ENCODE data around the gene HSPA1B. TPM values are rescaled to one million over a fixed set of nuclear protein-coding genes. Genes with fewer than 3 reads are reported as not detected.
"Not testable (repeated sequence)": the region's sequence is repeated elsewhere in the genome, so short reads cannot be mapped to it uniquely, and the experiment has no call there.

HSPA1B gene
- total and polyA plus RNA-seq, 12 donors, result 16.9 to 258 (median 153) TPM

DNA sequence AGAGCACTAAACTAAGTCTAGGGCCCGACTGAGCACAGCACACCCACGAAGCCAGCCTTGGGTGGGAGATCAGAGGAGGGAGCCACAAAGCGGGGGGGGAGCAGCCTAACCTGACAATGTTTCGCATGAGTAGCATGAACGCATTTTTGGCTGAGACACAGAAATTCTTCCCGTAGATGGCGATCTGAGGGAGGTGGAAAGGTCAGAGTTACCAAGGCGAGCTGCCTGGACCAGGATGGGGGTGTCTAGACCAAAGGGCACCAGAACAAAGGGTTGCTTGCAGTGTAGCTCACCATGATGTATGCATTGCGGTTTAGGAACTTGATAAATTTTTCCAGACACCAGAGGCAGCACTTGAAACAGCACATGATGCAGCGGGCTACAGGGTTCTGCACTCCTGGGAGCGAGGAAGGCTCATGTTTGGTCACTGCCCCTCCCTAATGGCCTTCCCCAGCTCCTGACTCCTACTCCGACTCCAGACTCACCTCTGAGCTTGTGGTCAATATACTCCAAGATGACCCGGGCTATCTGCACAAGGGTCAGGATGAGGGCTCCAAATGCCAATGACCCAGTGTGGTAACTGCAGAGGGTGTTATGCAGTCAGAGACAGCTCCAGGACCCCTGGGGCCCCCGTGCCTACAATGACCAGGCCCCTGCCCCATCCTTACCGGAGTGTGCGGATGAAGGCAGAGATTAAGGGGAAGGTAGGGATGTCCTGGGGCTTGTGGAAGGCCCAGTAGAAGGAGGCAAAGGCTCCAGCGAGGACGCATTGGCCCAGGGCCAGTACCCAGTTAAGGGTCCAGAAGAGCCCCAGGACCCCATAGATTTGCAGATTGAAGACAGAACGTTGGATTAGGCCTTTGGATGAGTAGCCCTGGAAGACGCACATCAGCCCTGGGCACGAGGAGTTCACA is 37.9 kb downstream of the HSPA1B start:
- ATAC-seq, result no peak
- no peak for DNase-seq
- Histone ChIP-seq H3K27ac (no peak overlapping the region), H3K36me3 (peaks cover 0 to 10% (median 2%) of the 10 kb centered on the region in 9 donors), H3K27me3 (no peaks in the 10 kb centered on the region), H3K4me1 (peaks cover 8 to 29% (median 21%) of the 10 kb centered on the region in 9 donors), H3K9me3 (no peaks in the 10 kb centered on the region), H3K4me3 (no peak overlapping the region)
- WGBS, 2 donors, result 83% methylated on average over 21 of the region's 21 CpGs
- TF ChIP-seq, protein P1, sequence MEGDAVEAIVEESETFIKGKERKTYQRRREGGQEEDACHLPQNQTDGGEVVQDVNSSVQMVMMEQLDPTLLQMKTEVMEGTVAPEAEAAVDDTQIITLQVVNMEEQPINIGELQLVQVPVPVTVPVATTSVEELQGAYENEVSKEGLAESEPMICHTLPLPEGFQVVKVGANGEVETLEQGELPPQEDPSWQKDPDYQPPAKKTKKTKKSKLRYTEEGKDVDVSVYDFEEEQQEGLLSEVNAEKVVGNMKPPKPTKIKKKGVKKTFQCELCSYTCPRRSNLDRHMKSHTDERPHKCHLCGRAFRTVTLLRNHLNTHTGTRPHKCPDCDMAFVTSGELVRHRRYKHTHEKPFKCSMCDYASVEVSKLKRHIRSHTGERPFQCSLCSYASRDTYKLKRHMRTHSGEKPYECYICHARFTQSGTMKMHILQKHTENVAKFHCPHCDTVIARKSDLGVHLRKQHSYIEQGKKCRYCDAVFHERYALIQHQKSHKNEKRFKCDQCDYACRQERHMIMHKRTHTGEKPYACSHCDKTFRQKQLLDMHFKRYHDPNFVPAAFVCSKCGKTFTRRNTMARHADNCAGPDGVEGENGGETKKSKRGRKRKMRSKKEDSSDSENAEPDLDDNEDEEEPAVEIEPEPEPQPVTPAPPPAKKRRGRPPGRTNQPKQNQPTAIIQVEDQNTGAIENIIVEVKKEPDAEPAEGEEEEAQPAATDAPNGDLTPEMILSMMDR (IDR thresholded peaks at IDR 0.05), result no peak
- intact Hi-C loops (cut with DNase I), result loop anchor here in 1 of 10 donors (10.0 kb wide), 1 partner anchor 181 kb away; the partner anchor contains the start of gene LY6G5C

DNA sequence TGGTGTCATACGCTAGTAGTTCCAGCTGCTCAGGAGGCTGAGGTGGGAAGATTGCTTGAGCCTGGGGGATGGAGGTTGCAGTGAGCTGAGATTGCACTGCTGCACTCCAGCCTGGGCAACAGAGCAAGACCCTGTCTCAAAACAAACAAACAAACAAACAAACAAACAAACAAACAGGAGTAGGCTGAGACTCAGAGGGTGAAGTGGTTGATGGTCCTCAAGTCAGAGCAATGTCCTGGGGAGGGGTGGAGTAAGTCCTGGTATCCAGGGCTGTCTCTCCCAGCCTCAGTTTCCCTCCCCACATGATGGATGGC is 41.1 kb downstream of the HSPA1B start:
- not testable (repeated sequence) for H3K9me3 ChIP-seq, ATAC-seq, H3K27me3 ChIP-seq, H3K4me1 ChIP-seq, H3K36me3 ChIP-seq, H3K27ac ChIP-seq, H3K4me3 ChIP-seq, DNase-seq
- intact Hi-C loops (cut with DNase I), result loop anchor here in 1 of 10 donors (10.0 kb wide), 1 partner anchor 184 kb away; the partner anchor contains the start of gene LY6G5C
- 78 to 92% methylated on average over 1 of the region's 1 CpG for WGBS, 2 donors

DNA sequence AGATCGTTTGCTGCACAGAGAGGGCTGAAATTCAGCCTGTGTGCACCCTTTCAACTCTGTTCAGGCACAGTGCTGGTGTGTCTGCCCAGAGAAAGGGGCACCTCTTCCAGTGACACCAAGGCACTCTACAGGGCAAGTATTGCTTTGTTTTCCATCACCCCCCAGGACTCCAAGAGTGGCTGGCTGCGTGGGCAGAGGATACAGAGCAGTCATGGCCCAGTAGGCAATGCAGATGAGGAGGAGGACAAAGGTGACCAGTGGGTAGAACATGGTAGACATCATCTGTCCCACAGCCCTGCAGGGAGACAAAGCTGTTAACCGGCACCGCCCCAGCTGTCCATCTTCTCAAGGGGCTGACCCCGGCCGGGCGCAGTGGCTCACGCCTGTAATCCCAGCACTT is 41.8 kb downstream of the HSPA1B start:
- no peaks in the 10 kb centered on the region for H3K36me3 ChIP-seq
- intact Hi-C loops (cut with DNase I), result loop anchor here in 1 of 10 donors (10.0 kb wide), 1 partner anchor 185 kb away; the partner anchor contains the start of gene LY6G5C
- H3K27me3 ChIP-seq, result no peaks in the 10 kb centered on the region
- TF ChIP-seq, protein P1 (IDR thresholded peaks at IDR 0.05), result no peak
- ATAC-seq (no peak), DNase-seq (no peak)
- peaks cover 0 to 4% (median 1%) of the 10 kb centered on the region in 9 donors for H3K4me1 ChIP-seq
- no peak overlapping the region for H3K4me3 ChIP-seq
- WGBS, 2 donors, result 69 to 81% methylated on average over 8 of the region's 8 CpGs
- no peaks in the 10 kb centered on the region for H3K9me3 ChIP-seq
- no peak overlapping the region for H3K27ac ChIP-seq

- no peak for DNase-seq
- Histone ChIP-seq H3K4me1 (no peaks in the 10 kb centered on the region), H3K27me3 (no peaks in the 10 kb centered on the region), H3K36me3 (no peaks in the 10 kb centered on the region), H3K27ac (no peak overlapping the region), H3K9me3 (no peaks in the 10 kb centered on the region), H3K4me3 (no peak overlapping the region)
- peak in 1 of 8 donors; percentile 26 for ATAC-seq
- WGBS, 2 donors, result 74 to 77% methylated on average over 16 of the region's 16 CpGs
- intact Hi-C loops (cut with DNase I), result no loop called here
- TF ChIP-seq, protein P1 (IDR thresholded peaks at IDR 0.05), result no peak
Measured at GRCh38 chr6:31870385-31870921, 42.9 kb downstream of the HSPA1B start.
